Measurements from ENCODE around the gene RAB41.
"Not testable (repeated sequence)": the region's sequence is repeated elsewhere in the genome, so short reads cannot be mapped to it uniquely, and the experiment has no call there.

RAB41 gene

DNA sequence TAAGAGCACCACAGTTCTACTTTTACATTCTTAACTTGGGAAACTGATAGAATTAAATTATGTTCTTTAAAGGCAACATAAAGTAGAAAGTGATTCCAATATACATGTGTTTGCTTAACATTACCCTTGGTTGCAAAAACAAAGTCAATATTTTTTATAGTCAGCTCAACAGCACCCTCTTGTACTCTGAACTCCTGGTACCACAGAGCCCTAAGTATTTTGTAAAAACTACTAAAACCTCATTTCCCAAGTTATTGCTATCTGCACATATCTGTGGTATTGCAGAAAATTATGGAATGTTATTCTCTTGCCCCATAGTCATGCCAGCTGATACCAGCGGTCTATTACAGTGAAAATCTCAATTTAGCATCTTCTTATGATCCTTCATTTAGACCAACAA lies 10.8 kb downstream of the RAB41 start:
- no peak for DNase-seq

DNA sequence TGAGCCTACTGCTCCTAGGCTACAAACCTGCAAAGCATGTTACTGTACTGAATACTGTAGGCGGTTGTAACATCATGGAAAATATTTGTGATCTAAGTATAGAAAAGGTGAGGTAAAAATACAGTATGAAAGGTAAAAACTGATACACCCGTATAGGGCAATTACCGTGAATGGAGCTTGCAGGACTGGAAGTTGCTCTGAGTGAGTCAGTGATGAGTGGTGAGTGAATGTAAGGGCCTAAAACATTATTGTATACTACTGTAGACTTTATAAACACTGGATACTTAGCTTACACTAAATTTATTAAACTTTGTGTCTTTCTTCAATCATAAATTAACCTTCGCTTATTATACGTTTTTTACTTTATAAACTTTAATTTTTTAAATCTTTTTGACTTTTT lies 11.6 kb downstream of the RAB41 start:
- DNase-seq, result no peak

GRCh38 chrX:70301716-70302115 lies 19.7 kb downstream of the RAB41 start:
- DNase-seq, result no peak

GRCh38 chrX:70313503-70313902 lies 31.5 kb downstream of the RAB41 start:
- peak; percentile 71 for DNase-seq

- no peak for DNase-seq
These were observed 40.8 kb downstream of the RAB41 start for GRCh38 chrX:70322784-70323183.

DNA sequence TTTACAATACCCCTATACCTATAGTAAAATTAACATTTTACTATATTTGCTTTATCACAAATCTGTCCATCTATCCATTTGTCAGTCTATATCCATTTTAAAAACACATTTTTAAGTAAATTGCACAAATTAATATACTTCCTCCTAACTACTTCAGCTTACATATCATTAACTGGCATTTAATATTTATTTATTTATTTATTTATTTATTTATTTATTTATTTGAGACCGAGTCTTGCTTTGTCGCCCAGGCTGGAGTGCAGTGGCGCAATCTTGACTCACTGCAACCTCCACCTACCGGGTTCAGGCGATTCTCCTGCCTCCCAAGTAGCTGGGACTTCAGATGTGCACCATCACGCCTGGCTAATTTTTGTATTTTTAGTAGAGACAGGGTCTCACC lies 41.7 kb downstream of the RAB41 start:
- DNase-seq, result not testable (repeated sequence)

- DNase-seq, result no peak
These were observed 42.4 kb downstream of the RAB41 start for GRCh38 chrX:70324326-70324725.

GRCh38 chrX:70331161-70331560 lies 49.2 kb downstream of the RAB41 start:
- DNase-seq, result peak; percentile 54

- no peak for DNase-seq
These were observed 50.6 kb downstream of the RAB41 start for GRCh38 chrX:70332600-70332999.
